Bone marrow (tissue), 2 donors: ENCODE measurements around the gene BPIFB4.
"Not testable (repeated sequence)": the region's sequence is repeated elsewhere in the genome, so short reads cannot be mapped to it uniquely, and the experiment has no call there.

ENCODE experiments used
- DNase-seq, 2 donors: peaks; one replicate each; lab custom pipeline; 2025; lab: John Stamatoyannopoulos, UW

The BPIFB4 gene

GRCh38 chr20:33119725-33120720, 40.6 kb downstream of the BPIFB4 start:
- DNase-seq = no peak

- DNase-seq = no peak
Measured at GRCh38 chr20:33120934-33121333, 41.5 kb downstream of the BPIFB4 start.

- DNase-seq = not testable (repeated sequence)
Measured at GRCh38 chr20:33122297-33122696, 42.9 kb downstream of the BPIFB4 start.

GRCh38 chr20:33124261-33124660, 44.8 kb downstream of the BPIFB4 start:
- DNase-seq = no peak

GRCh38 chr20:33124994-33125393, 45.6 kb downstream of the BPIFB4 start:
- no peak for DNase-seq

- DNase-seq = no peak
Measured at GRCh38 chr20:33125983-33126382, 46.5 kb downstream of the BPIFB4 start.

- no peak for DNase-seq
Measured at GRCh38 chr20:33127422-33128097, 48.1 kb downstream of the BPIFB4 start.

GRCh38 chr20:33130568-33131061, 51.2 kb downstream of the BPIFB4 start:
- DNase-seq = no peak

- no peak for DNase-seq
Measured at GRCh38 chr20:33131949-33132473, 52.6 kb downstream of the BPIFB4 start.

GRCh38 chr20:33132513-33133372, 53.3 kb downstream of the BPIFB4 start:
- DNase-seq = no peak

- DNase-seq = no peak
Measured at GRCh38 chr20:33133373-33133941, 54.0 kb downstream of the BPIFB4 start.

- no peak for DNase-seq
Measured at GRCh38 chr20:33137195-33137594, 57.8 kb downstream of the BPIFB4 start.

GRCh38 chr20:33139467-33139866, 60.0 kb downstream of the BPIFB4 start:
- no peak for DNase-seq

GRCh38 chr20:33145521-33145920, 66.1 kb downstream of the BPIFB4 start:
- DNase-seq = no peak

GRCh38 chr20:33147299-33147698, 67.9 kb downstream of the BPIFB4 start:
- no peak for DNase-seq

- no peak for DNase-seq
Measured at GRCh38 chr20:33148040-33148439, 68.6 kb downstream of the BPIFB4 start.

GRCh38 chr20:33154252-33154651, 74.8 kb downstream of the BPIFB4 start:
- DNase-seq = no peak

GRCh38 chr20:33158637-33159385, 79.4 kb downstream of the BPIFB4 start:
- DNase-seq = no peak

- DNase-seq = no peak
Measured at GRCh38 chr20:33159713-33160112, 80.3 kb downstream of the BPIFB4 start.

- DNase-seq = no peak
Measured at GRCh38 chr20:33160681-33161080, 81.2 kb downstream of the BPIFB4 start.
